DOHH2 (cell line): ENCODE measurements around the gene RNF123.

Source experiments
- H3F3A ChIP-seq: fragments of 200-600 bp; sonication (generic), shearing (Covaris generic); 2 replicates; pipeline ENCODE4 v1.6.0; 2016; ENCODE audit warnings: antibody characterized with exemption, mild to moderate bottlenecking; ENCODE audit not compliant: control insufficient read depth, insufficient read depth
- H3K27ac ChIP-seq: fragments of 200-600 bp; sonication (generic); 2 replicates; pipeline ENCODE4 v1.5.1; 2014; ENCODE audit warnings: low read depth, mild to moderate bottlenecking, low read length, moderate library complexity
- H3K27me3 ChIP-seq: fragments of 200-600 bp; sonication (generic); 2 replicates; pipeline ENCODE4 v1.6.1; 2014; ENCODE audit warnings: mild to moderate bottlenecking, low read length, mixed read lengths; ENCODE audit not compliant: control insufficient read depth
- H3K36me3 ChIP-seq: fragments of 200-600 bp; sonication (generic); 2 replicates; pipeline ENCODE4 v1.6.1; 2014; ENCODE audit warnings: mild to moderate bottlenecking, low read length, moderate library complexity, mixed read lengths; ENCODE audit not compliant: control insufficient read depth
- H3K4me1 ChIP-seq: fragments of 200-600 bp; sonication (generic); 2 replicates; pipeline ENCODE4 v1.6.1; 2014; ENCODE audit warnings: mild to moderate bottlenecking, low read length, mixed read lengths; ENCODE audit not compliant: control insufficient read depth
- H3K4me2 ChIP-seq: fragments of 200-600 bp; sonication (generic); 2 replicates; pipeline ENCODE4 v1.6.0; 2014; ENCODE audit warnings: mild to moderate bottlenecking, low read length, moderate library complexity
- H3K4me3 ChIP-seq: fragments of 200-600 bp; sonication (generic); 2 replicates; pipeline ENCODE4 v1.5.1; 2014; ENCODE audit warnings: mild to moderate bottlenecking, low read length, mixed read lengths
- H3K79me2 ChIP-seq: fragments of 200-600 bp; sonication (generic); 2 replicates; pipeline ENCODE4 v1.6.1; 2014; ENCODE audit warnings: mild to moderate bottlenecking, low read length, mixed read lengths; ENCODE audit not compliant: control insufficient read depth
- H3K9me2 ChIP-seq: fragments of 200-600 bp; sonication (generic); replicated peaks from 2 replicates; pipeline ENCODE4 v1.6.1; 2014; ENCODE audit warnings: mild to moderate bottlenecking, low read length, mixed read lengths; ENCODE audit not compliant: control insufficient read depth
- H3K9me3 ChIP-seq: fragments of 200-600 bp; sonication (generic); 2 replicates; pipeline ENCODE4 v1.6.1; 2014; ENCODE audit warnings: antibody characterized with exemption, low read length, mixed read lengths; ENCODE audit not compliant: control insufficient read depth, insufficient read depth
- H4K20me1 ChIP-seq: fragments of 200-600 bp; sonication (generic); 2 replicates; pipeline ENCODE4 v1.6.0; 2014; ENCODE audit warnings: low read depth, mild to moderate bottlenecking, antibody characterized with exemption, low read length, moderate library complexity; ENCODE audit not compliant: control insufficient read depth, insufficient read depth
- CTCF ChIP-seq: fragments of 200-600 bp; sonication (generic); IDR thresholded peaks from one replicate; pipeline ENCODE4 v1.5.1; 2014; ENCODE audit warnings: antibody characterized with exemption, mild to moderate bottlenecking, low read depth, low read length; ENCODE audit not compliant: poor library complexity, severe bottlenecking
- EZH2phosphoT487 ChIP-seq: fragments of 200-600 bp; sonication (generic); IDR thresholded peaks from 2 replicates; pipeline ENCODE4 v1.6.1; 2017; ENCODE audit warnings: borderline replicate concordance, mild to moderate bottlenecking, antibody characterized with exemption, low read length, moderate library complexity, mixed read lengths

The RNF123 gene

GRCh38 chr3:49703443-49703927 is 14.1 kb downstream of the RNF123 start:
- no peaks in the 10 kb centered on the region for H3K9me2 ChIP-seq
- H3K4me1 ChIP-seq, result no peaks in the 10 kb centered on the region
- no peaks in the 10 kb centered on the region for H3K9me3 ChIP-seq
- no peaks in the 10 kb centered on the region for H3K27me3 ChIP-seq
- TF ChIP-seq EZH2phosphoT487 (no peak), CTCF (peak; percentile 82)
- no peaks in the 10 kb centered on the region for H4K20me1 ChIP-seq
- H3K4me3 ChIP-seq, result no peak overlapping the region
- H3K27ac ChIP-seq, result no peak overlapping the region
- H3K4me2 ChIP-seq, result no peak overlapping the region
- H3K36me3 ChIP-seq, result peaks cover 29% of the 10 kb centered on the region
- no peaks in the 10 kb centered on the region for H3F3A ChIP-seq
- H3K79me2 ChIP-seq, result no peaks in the 10 kb centered on the region

GRCh38 chr3:49703956-49704355 is 14.6 kb downstream of the RNF123 start:
- H4K20me1 ChIP-seq, result no peaks in the 10 kb centered on the region
- TF ChIP-seq EZH2phosphoT487 (no peak), CTCF (no peak)
- no peaks in the 10 kb centered on the region for H3K9me3 ChIP-seq
- peaks cover 29% of the 10 kb centered on the region for H3K36me3 ChIP-seq
- H3K4me3 ChIP-seq, result no peak overlapping the region
- H3K79me2 ChIP-seq, result no peaks in the 10 kb centered on the region
- H3K4me2 ChIP-seq, result no peak overlapping the region
- H3K4me1 ChIP-seq, result no peaks in the 10 kb centered on the region
- H3K9me2 ChIP-seq, result no peaks in the 10 kb centered on the region
- no peak overlapping the region for H3K27ac ChIP-seq
- no peaks in the 10 kb centered on the region for H3K27me3 ChIP-seq
- no peaks in the 10 kb centered on the region for H3F3A ChIP-seq

GRCh38 chr3:49704629-49705028 is 15.3 kb downstream of the RNF123 start:
- peaks cover 29% of the 10 kb centered on the region for H3K36me3 ChIP-seq
- no peaks in the 10 kb centered on the region for H4K20me1 ChIP-seq

More at GRCh38 chr3:49704629-49705028, 15.3 kb downstream of the RNF123 start:
- Histone ChIP-seq H3K27me3 (no peaks in the 10 kb centered on the region), H3K4me2 (no peak overlapping the region), H3F3A (no peaks in the 10 kb centered on the region), H3K9me2 (no peaks in the 10 kb centered on the region), H3K4me1 (no peaks in the 10 kb centered on the region), H3K9me3 (no peaks in the 10 kb centered on the region), H3K4me3 (no peak overlapping the region), H3K27ac (no peak overlapping the region), H3K79me2 (no peaks in the 10 kb centered on the region)
- TF ChIP-seq EZH2phosphoT487, result no peak
- no peak for TF ChIP-seq CTCF
